DMS153 treated with DMSO at 0.1 percent for 48 hours (cell line): ENCODE data around the gene NMRK2.
"Not testable (repeated sequence)": the region's sequence is repeated elsewhere in the genome, so short reads cannot be mapped to it uniquely, and the experiment has no call there.

Experiments used
- DNase-seq: peaks from one replicate; lab custom pipeline; 2025; ENCODE audit not compliant: unreplicated experiment; lab: John Stamatoyannopoulos, UW

NMRK2 gene

DNA sequence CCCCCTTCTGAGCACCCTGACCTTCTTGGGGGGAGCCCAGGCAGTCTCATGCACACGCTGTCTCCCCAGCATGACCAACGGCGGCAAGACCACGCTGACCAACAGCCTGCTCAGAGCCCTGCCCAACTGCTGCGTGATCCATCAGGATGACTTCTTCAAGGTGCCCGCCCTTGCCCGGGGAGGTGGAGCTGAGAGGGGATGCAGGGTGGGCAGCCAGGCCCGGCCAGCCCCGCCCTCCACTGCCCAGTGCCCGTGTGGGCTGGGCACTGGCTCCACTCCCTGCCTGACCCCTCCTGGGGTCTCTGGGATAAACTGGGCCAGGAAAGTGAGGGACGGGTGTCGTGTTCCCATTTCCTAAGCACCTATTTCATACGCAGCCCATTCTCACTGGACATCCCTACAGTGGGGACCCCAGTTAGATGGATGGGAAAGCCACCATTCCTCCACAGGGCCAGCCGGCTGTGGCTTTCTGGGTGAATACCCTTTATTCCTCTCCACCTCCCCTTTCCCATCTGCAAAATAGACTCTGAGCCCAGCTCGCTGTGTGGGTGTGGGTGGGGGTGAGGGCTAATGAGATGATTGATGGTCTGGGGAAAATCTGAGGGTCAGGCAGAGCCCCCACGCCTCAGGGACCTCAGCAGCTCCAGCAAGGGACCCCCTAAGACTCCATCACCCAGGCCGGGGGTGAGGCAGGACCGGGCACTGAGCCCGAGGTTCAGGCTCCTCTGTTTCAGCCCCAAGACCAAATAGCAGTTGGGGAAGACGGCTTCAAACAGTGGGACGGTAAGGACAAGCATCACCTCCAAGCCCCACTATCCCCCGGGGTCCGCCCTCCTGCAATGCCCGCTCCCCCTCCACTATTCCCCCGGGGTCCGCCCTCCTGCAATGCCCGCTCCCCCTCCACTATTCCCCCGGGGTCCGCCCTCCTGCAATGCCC lies 3.9 kb downstream of the NMRK2 start:
- no peak for DNase-seq

GRCh38 chr19:3938300-3938950 lies 5.6 kb downstream of the NMRK2 start:
- DNase-seq = not testable (repeated sequence)

- DNase-seq = no peak
Measured at GRCh38 chr19:3942790-3943409, 10.0 kb downstream of the NMRK2 start.

- no peak for DNase-seq
Measured at GRCh38 chr19:3944018-3944721, 11.3 kb downstream of the NMRK2 start.

DNA sequence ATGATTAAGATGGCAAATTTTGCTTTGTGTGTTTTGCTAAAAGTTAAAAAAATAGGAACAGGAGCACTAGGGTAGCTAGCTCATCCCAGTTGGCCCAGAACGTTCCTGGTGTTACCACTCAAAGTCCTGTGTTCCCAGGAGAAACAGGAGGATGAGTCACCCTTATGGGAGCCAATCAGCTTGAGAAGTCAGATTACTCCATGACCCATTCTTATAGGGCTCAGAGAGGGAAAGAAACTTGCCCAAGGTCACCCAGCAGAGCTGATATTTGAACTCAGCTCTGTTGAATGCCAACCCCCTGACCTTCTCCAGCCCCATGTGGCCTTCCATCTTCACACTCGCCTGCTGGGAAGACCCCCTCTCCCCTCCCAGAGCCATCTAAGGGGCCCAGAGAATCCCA lies 13.0 kb downstream of the NMRK2 start:
- DNase-seq = no peak

GRCh38 chr19:3947316-3947933 lies 14.6 kb downstream of the NMRK2 start:
- not testable (repeated sequence) for DNase-seq

DNA sequence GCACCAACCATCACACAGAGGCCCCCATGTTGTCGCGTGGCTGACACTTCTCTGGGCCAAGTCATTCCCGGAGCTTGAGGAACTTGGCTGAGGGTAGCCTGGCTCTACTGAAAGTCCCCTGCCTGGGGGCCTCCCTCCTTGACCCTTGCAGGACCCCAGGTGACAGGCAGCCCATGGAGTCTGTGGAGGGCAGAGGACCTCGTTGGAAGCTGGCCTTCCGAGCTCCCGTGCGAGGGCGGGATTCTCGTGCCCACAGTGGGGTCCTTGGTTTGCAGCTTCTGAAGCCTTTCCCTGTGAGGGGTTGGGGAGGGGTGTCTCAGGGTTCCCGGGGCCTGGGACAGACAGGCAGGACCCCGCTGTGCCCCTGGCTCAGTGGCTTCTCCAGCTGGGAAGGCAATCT lies 16.4 kb downstream of the NMRK2 start:
- DNase-seq = no peak

DNA sequence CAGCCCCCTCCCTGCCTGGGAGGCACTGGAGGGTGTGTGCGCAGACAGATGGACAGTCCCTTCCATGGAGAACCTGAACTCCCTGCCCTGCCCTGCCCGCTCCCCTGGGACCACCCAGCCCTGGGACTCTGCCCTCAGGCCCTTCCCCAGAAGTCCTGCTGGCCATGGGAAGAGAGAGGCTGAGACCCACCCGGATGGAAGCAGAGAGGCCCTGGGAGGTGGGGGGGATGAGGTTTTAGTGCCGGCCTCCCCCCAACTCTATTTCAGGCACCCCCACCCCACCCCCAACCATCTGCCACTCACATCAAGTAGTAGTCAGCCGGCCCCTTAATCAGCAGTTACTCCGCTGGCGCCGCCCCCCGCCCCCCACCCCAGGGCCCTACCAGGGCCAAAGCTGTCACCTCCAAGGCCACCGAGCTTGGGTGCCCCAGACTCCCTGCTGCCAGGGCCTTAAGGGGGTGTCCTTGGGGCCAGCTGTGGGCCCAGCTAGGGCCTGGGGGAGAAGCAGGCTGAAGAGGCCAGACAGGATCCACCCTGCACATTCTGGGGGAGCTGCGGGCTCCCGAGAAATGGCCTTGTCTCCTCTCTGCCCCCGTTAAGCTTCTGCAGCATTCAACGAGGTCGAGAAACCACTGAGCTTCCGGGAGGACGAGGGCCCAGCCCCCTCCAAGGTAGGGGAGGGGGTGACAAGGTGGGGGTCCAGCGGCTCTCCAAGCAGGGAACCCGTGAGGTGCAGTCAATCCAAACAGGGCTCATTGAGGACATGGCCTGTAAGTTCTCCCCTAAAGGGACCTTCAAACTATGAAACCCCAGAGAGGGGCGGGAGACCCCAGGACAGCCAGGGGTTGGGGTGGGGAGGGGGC lies 17.4 kb downstream of the NMRK2 start:
- no peak for DNase-seq

DNA sequence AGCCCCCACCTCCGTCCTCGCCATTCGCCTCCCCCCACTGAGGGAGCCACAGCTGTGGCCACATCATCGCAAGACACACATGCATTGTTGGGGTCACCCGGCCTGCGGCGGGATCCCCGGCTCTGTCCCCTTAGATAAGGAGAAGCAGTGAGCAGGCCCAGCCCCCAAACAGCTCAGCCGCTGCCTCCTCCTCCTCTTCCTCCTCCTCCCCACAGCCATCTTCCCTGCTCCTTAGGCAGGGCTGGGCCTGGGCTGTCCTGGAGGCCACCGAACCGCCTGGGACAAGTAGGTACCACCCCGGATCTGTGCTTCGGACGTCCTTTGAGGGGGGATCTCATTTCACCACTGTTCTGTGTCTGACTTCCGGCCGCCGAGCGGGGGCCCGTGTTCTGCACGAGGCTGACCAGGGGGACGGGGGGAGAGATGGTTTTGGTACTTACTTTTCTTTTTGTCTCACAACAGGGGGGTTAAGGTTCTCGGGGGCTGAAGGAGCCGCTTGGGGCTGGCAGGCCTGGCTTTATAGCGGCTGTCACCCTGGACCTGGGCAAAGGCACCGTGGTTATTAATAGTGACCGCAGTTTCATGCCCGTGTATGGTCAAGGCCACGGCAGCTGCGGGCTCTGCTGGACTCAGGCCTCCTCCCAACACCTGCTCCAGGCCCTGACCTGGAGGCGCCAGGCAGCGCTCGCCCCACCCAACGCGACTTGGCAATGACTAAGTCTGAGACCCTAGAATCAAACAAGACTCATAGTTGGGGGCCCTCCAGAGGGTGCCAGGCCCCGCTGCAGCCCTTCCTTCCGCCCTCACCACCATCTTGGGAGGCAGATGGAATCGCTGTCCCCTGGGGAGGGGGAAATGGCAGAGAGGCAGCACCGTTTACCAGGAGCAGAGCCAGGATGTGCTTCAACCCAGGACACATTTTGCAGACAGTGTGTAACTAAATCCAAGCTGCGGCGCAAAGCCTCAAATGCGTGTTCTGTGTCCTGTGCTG lies 18.3 kb downstream of the NMRK2 start:
- DNase-seq = no peak

DNA sequence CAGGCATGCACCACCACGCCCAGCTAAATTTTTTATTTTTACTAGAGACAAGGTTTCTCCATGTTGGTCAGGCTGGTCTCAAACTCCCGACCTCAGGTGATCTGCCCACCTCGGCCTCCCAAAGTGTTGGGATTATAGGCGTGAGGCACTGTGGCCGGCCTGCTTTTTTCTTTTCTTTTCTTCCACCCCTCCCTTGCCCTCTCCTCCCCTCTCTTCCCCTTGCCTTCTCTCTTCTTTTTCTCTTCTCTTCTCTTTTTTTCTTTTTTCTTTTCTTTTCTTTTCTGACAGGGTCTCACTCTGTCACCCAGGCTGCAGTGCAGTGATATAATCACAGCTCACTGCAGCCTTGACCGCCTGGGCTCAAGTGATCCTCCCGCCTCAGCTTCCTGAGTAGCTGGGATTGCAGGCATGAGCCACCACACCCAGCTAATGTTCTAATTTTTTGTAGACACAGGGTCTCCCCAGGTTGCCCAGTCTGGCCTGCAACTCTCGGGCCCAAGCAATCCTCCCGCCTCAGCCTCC lies 19.9 kb downstream of the NMRK2 start:
- not testable (repeated sequence) for DNase-seq

GRCh38 chr19:3954107-3954506 lies 21.2 kb downstream of the NMRK2 start:
- DNase-seq = no peak

DNA sequence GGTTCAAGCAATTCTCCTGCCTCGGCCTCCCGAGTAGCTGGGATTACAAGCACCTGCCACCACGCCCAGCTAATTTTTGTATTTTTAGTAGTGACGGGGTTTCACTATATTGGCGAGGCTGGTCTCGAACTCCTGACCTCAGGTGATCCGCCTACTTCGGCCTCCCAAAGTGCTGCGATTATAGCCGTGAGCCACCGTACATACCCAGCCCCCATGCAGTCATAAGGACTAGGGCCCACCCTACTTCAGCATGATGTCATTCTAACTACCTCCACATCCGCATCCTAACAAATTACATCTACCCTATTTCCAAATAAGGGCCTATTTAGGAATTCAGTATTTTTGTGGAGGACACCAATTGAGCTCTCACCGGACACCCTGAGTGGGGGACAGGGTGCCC lies 22.4 kb downstream of the NMRK2 start:
- DNase-seq = not testable (repeated sequence)

- DNase-seq = no peak
Measured at GRCh38 chr19:3955688-3956087, 22.8 kb downstream of the NMRK2 start.

DNA sequence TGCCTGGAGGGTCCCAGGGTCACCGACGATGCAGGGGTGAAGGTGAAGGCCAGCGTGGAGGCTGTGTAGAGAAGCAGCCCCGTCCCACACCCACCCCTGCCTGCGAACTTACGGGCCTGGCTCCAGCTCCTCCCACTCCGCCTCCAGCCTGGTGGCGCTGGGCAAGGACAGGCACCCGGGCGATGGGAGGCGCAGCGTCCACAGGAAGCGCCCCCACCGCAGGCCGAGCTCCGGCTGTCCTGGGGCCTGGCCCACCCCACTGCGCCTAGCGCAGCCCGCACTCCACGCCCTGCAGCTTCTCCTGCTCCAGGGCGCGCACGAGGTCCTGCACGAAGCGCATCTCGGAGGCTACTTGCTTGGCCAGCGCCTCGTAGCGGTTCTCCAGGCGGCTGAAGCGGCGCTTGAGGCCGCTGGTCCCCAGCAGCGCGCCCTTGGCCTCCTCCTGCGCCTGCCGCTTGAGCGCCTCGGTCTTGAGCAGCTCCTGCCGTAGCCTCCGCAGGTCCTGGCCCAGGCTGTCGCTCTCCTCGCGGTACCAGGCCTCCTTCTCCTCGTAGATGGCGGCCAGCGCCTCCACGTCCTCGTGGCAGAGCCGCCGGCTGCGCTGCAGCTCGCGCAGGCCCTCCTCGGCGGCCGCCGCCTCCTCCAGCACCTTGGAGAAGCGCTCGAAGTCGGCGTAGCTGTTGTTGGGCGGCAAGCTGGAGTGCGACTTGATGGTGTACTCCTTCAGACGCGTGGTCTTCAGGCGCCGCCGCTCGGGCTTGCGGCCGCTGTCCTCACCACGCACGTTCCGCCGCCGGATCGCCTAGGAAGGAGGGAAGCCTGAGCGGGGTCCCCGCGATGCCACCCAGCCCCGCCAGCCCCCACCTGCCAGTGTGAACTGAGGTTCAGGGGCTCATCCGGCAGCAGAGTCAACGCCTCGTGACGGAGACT lies 26.2 kb downstream of the NMRK2 start:
- no peak for DNase-seq

DNA sequence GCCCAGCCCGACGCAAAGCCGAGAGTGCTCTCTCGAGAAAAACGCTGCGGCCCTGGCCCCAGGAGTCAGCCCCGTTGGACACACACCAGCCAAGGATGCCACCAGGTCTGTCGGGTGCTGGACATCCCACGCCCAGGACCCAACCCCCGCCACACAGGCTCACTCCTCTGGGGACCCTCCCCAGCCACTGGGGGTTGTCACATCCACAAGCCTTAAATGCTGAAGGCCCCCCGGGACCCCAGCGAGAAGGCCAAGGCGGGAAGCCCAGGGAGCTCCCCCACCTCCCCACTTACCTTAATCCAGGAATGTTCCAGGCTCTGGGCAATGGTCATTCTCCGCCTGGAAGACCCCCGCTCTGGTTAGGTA lies 26.9 kb downstream of the NMRK2 start:
- DNase-seq = no peak

DNA sequence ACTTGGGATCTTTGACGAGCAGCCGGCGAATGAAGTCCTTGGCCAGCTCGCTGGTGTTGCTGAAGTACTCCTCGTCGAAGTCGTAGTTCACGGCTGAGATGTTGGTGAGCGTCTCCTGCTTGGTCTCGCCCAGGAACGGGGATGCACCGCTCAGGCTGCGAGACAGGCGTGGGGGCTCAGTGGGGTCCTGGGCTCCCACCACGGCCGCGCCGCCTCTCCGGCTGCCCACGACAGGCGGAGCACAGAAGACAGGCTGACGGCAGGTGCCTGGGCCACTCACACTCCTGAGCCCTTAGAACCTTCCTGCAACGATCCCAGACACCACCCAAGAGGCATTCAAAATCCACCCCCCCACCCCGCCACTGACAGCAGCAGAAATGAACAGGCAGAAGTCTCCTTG lies 28.1 kb downstream of the NMRK2 start:
- no peak for DNase-seq

DNA sequence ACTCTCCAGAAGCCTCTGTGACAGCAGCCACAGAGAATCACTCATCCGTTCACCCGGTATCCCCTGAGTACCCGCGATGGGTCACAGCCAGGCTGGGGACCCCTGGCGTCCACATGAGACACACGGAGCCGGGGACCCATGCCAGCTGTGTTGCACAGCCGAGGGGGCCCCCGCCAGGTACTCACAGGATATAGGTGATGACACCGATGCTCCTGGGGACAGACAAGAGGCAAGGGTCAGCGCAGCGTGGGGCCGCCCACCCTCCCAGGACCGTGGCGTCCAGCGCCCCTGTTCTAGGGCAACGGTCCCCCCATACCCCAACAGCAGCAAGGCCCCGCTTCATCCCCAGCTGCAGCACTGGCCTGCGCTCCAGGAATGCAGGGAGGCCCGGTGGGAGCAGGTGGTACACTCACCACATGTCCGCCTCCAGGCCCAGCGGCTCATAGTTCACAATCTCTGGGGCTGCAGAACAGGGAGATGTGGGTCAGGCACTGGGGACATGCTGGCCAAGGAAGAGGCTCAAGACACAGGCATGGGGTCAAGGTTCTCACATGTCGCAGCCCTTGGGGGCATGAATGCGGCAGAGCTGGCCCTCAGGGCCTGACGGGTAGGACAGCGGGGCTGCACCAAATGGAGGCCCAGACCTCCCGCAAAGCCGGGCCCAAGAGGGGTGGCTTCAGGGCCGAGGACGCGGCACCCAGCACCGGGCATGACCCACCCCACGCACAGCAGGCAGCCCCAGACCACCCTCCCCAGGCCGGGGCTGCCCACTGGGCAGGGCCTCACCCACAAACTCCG lies 30.8 kb downstream of the NMRK2 start:
- no peak for DNase-seq
